DND-41 (cell line): Measurements from ENCODE around the gene ATP1A1.

ENCODE experiments used
- ATAC-seq: fragments of 200-7000 bp; cut with Tn5 transposase; 3 replicates; pipeline ENCODE4 v1.9.1; 2021; ENCODE audit warnings: low read depth; ENCODE audit not compliant: insufficient read depth
- DNase-seq: peaks from one replicate; pipeline ENCODE4 v3.0.0-alpha.2; 2020
- H2AFZ ChIP-seq: 2 replicates; pipeline ENCODE4 v1.6.0; 2012; ENCODE audit warnings: low read depth, low read length
- H3K27ac ChIP-seq: 2 replicates; pipeline ENCODE4 v1.5.1; 2012; ENCODE audit warnings: low read length, inconsistent platforms
- H3K27me3 ChIP-seq: fragments of 200-600 bp; sonication (generic); 2 replicates; pipeline ENCODE4 v1.6.0; 2012; ENCODE audit warnings: low read length, mild to moderate bottlenecking, inconsistent platforms; ENCODE audit not compliant: insufficient read depth, poor library complexity
- H3K36me3 ChIP-seq: 2 replicates; pipeline ENCODE4 v1.5.1; 2012; ENCODE audit warnings: low read length, inconsistent platforms; ENCODE audit not compliant: insufficient read depth
- H3K4me1 ChIP-seq: 2 replicates; pipeline ENCODE4 v1.5.1; 2012; ENCODE audit warnings: mild to moderate bottlenecking, low read length; ENCODE audit not compliant: insufficient read depth
- H3K4me2 ChIP-seq: 2 replicates; pipeline ENCODE4 v1.6.0; 2012; ENCODE audit warnings: mild to moderate bottlenecking, moderate library complexity, low read length, inconsistent platforms; ENCODE audit not compliant: insufficient read depth
- H3K4me3 ChIP-seq, 2 experiments: fragments of 200-600 bp in 1 of 2; shearing (Covaris generic) in 1 of 2; 2 replicates each; pipeline ENCODE4 v1.5.1; 2012 to 2016; ENCODE audit warnings: inconsistent platforms in 2 of 2, low read length in 2 of 2, mild to moderate bottlenecking in 2 of 2, low read depth in 1 of 2, moderate library complexity in 1 of 2
- H3K79me2 ChIP-seq: 2 replicates; pipeline ENCODE4 v1.6.0; 2012; ENCODE audit warnings: low read length, inconsistent platforms; ENCODE audit not compliant: insufficient read depth
- H3K9ac ChIP-seq: 2 replicates; pipeline ENCODE4 v1.6.0; 2012; ENCODE audit warnings: low read depth, mild to moderate bottlenecking, inconsistent platforms, low read length, moderate library complexity
- H3K9me3 ChIP-seq: 2 replicates; pipeline ENCODE4 v1.5.1; 2012; ENCODE audit warnings: low read length, moderate library complexity, mild to moderate bottlenecking, inconsistent platforms; ENCODE audit not compliant: insufficient read depth, severe bottlenecking
- H4K20me1 ChIP-seq: 2 replicates; pipeline ENCODE4 v1.6.0; 2012; ENCODE audit warnings: low read length; ENCODE audit not compliant: insufficient read depth
- EZH2 ChIP-seq: IDR thresholded peaks from 3 replicates; pipeline ENCODE4 v1.6.1; 2012; ENCODE audit warnings: borderline replicate concordance, low read depth, mild to moderate bottlenecking, moderate library complexity, low read length, inconsistent platforms; ENCODE audit not compliant: severe bottlenecking
- TF ChIP-seq, protein P1 (sequence below): IDR thresholded peaks from 2 replicates; pipeline ENCODE4 v1.5.1; 2012; ENCODE audit warnings: borderline replicate concordance, low read length, moderate library complexity, mild to moderate bottlenecking; ENCODE audit not compliant: poor library complexity, severe bottlenecking; ENCODE audit errors: extremely low read depth

Gene ATP1A1

DNA sequence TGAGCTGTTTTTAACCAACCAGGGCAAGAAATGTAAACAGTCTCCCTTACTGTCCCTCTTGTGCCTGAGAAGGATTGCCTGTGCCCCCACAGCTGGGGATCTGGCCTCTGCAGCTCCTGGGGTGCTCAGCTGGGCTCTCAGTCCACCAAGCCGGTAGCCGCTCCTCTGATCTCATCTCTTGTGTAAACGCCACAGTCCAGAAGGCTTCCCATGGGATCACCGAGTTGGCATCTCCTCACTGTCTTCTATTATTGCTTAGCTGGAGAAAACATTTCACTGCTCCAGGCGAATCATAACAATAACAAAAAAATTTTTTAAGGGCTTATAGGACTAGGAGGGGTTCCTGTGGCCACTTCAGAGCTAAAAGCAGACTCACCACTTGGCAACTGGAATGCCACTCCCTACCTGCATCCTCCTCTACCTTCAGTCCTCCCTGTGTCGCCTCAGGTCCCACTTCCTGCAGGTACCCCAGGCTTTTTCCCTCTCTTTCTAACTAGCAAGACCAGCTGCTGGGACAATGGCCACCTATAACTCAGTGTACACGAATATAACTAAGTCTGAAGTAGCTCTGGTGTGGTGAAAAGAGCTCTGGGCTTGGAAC, 75.8 kb downstream of the ATP1A1 start:
- Histone ChIP-seq H3K4me1 (no peaks in the 10 kb centered on the region), H3K4me3 (no peak overlapping the region), H2AFZ (no peak overlapping the region), H3K9ac (no peak overlapping the region), H3K36me3 (no peaks in the 10 kb centered on the region), H3K4me2 (no peak overlapping the region), H3K27ac (no peak overlapping the region), H3K79me2 (no peaks in the 10 kb centered on the region), H3K9me3 (no peaks in the 10 kb centered on the region), H3K27me3 (peaks cover 6% of the 10 kb centered on the region), H4K20me1 (no peaks in the 10 kb centered on the region)
- DNase-seq (no peak), ATAC-seq (no peak)
- no peak for TF ChIP-seq EZH2
- TF ChIP-seq, protein P1, sequence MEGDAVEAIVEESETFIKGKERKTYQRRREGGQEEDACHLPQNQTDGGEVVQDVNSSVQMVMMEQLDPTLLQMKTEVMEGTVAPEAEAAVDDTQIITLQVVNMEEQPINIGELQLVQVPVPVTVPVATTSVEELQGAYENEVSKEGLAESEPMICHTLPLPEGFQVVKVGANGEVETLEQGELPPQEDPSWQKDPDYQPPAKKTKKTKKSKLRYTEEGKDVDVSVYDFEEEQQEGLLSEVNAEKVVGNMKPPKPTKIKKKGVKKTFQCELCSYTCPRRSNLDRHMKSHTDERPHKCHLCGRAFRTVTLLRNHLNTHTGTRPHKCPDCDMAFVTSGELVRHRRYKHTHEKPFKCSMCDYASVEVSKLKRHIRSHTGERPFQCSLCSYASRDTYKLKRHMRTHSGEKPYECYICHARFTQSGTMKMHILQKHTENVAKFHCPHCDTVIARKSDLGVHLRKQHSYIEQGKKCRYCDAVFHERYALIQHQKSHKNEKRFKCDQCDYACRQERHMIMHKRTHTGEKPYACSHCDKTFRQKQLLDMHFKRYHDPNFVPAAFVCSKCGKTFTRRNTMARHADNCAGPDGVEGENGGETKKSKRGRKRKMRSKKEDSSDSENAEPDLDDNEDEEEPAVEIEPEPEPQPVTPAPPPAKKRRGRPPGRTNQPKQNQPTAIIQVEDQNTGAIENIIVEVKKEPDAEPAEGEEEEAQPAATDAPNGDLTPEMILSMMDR, result no peak

DNA sequence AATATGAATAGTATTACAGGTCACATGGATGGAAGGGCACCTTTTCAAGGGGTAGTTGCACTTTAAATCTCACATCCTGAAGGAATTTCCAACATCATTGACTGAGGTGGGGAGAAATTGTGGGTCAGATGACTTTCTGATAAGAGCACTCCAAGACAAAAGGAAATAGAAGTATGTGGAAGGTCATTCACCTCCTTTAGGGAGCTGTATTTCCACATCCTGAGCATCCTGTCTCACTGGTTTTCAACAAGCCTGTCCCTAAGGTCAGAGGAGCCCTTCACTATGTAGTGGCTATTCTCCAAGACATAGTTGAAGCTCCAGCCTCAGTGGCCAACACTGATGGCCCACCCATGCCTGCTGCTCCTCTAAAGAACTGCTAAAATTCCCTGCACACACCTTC, 76.5 kb downstream of the ATP1A1 start:
- no peak overlapping the region for H2AFZ ChIP-seq
- H3K27ac ChIP-seq, result no peak overlapping the region
- H3K9me3 ChIP-seq, result no peaks in the 10 kb centered on the region
- H3K36me3 ChIP-seq, result no peaks in the 10 kb centered on the region
- TF ChIP-seq, protein P1, result no peak
- no peak for TF ChIP-seq EZH2
- H3K79me2 ChIP-seq, result no peaks in the 10 kb centered on the region
- ATAC-seq, result no peak
- no peaks in the 10 kb centered on the region for H4K20me1 ChIP-seq
- no peak overlapping the region for H3K9ac ChIP-seq
- no peaks in the 10 kb centered on the region for H3K4me1 ChIP-seq
- DNase-seq, result no peak
- no peak overlapping the region for H3K4me2 ChIP-seq
- H3K27me3 ChIP-seq, result peaks cover 6% of the 10 kb centered on the region
- no peak overlapping the region for H3K4me3 ChIP-seq

DNA sequence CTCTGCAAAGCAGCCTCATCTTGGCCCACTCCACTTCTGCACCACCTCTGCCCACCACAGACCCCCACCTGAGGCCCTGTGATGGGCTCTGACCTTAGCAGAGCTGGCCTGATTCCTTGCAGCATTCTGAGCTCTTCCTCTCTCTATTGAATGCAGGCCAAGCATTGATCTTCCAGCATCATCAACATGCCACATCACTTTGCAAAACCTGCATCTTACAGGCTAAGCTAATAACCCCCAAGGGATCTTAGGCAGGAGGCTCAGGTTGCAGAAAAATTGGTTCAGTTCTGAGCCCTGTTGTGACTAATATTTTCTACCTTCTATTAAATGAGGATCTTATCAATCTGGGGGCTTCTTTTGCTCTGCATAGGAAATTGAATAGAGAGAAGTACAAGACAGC, 78.7 kb downstream of the ATP1A1 start:
- H3K36me3 ChIP-seq, result no peaks in the 10 kb centered on the region
- no peak overlapping the region for H3K9ac ChIP-seq
- ATAC-seq, result no peak
- no peaks in the 10 kb centered on the region for H3K9me3 ChIP-seq
- no peak overlapping the region for H3K4me2 ChIP-seq
- H4K20me1 ChIP-seq, result no peaks in the 10 kb centered on the region
- H3K79me2 ChIP-seq, result no peaks in the 10 kb centered on the region
- no peak for DNase-seq
- no peak overlapping the region for H3K27ac ChIP-seq
- H2AFZ ChIP-seq, result no peak overlapping the region
- no peaks in the 10 kb centered on the region for H3K4me1 ChIP-seq
- TF ChIP-seq EZH2, result no peak
- TF ChIP-seq, protein P1, result no peak
- no peak overlapping the region for H3K4me3 ChIP-seq
- H3K27me3 ChIP-seq, result peaks cover 3% of the 10 kb centered on the region
